NT2/D1 (cell line): Measurements from ENCODE around the gene RPSA.

Source experiments
- SUZ12 ChIP-seq: IDR thresholded peaks from 2 replicates; pipeline ENCODE4 v1.6.1; 2011; ENCODE audit not compliant: insufficient read length, insufficient read depth; ENCODE audit errors: extremely low read depth
- ZNF274 ChIP-seq: IDR thresholded peaks from 2 replicates; pipeline ENCODE4 v1.6.1; 2011; ENCODE audit warnings: mild to moderate bottlenecking, low read depth, low read length

GRCh38 chr3:39434574-39434973 is 28.1 kb downstream of the RPSA start:
- TF ChIP-seq ZNF274, result no peak
- no peak for TF ChIP-seq SUZ12
